Glutamatergic neuron (in vitro differentiated cells): ENCODE data around the gene FKBP9. TPM values are rescaled to one million over a fixed set of nuclear protein-coding genes. Genes with fewer than 3 reads are reported as not detected.
A peak's percentile ranks its signal among the peaks of the same experiment; 100 is the strongest.

ENCODE experiments used
- DNase-seq: peaks from one replicate; pipeline ENCODE4 v3.0.0; 2022
- H3K27ac Mint-ChIP-seq: one replicate; pipeline ENCODE4 v1.8.0; 2020; ENCODE audit warnings: mild to moderate bottlenecking, mixed read lengths, inconsistent platforms; ENCODE audit not compliant: unreplicated experiment
- H3K27me3 Mint-ChIP-seq: one replicate; pipeline ENCODE4 v1.8.0; 2020; ENCODE audit warnings: mild to moderate bottlenecking, moderate library complexity, mixed read lengths, inconsistent platforms; ENCODE audit not compliant: unreplicated experiment
- H3K36me3 Mint-ChIP-seq: one replicate; pipeline ENCODE4 v1.8.0; 2020; ENCODE audit warnings: mild to moderate bottlenecking, mixed read lengths, inconsistent platforms; ENCODE audit not compliant: unreplicated experiment
- H3K4me1 Mint-ChIP-seq: one replicate; pipeline ENCODE4 v1.8.0; 2020; ENCODE audit warnings: mild to moderate bottlenecking, low read depth, mixed read lengths, inconsistent platforms; ENCODE audit not compliant: unreplicated experiment
- H3K4me3 Mint-ChIP-seq: one replicate; pipeline ENCODE4 v1.8.0; 2020; ENCODE audit warnings: mild to moderate bottlenecking, mixed read lengths, inconsistent platforms; ENCODE audit not compliant: unreplicated experiment
- H3K9me3 Mint-ChIP-seq: one replicate; pipeline ENCODE4 v1.8.0; 2020; ENCODE audit warnings: mild to moderate bottlenecking, moderate library complexity, mixed read lengths, inconsistent platforms; ENCODE audit not compliant: unreplicated experiment
- CTCF ChIP-seq: fragments of 200-600 bp; sonication (generic); IDR thresholded peaks from one replicate; pipeline ENCODE4 v1.5.0; 2021; ENCODE audit not compliant: partially characterized antibody, unreplicated experiment
- total RNA-seq: library from RNA; stranded (reverse); fragmentation: NEBNext Ultra II Directional; extraction: Animal tissue kit (Norgen Biotek cat#: 25700); gene quantifications from one replicate; pipeline ENCODE4 v1.2.1, GENCODE V29; 2021; ENCODE audit not compliant: unreplicated experiment

The FKBP9 gene
- total RNA-seq, 1 donor from 2014 or later, result 90.7 TPM

- H3K27me3 Mint-ChIP-seq, result no peaks in the 10 kb centered on the region
- DNase-seq, result no peak
- no peaks in the 10 kb centered on the region for H3K4me1 Mint-ChIP-seq
- no peaks in the 10 kb centered on the region for H3K9me3 Mint-ChIP-seq
- no peak overlapping the region for H3K4me3 Mint-ChIP-seq
- no peak overlapping the region for H3K27ac Mint-ChIP-seq
- TF ChIP-seq CTCF, result peak; percentile 65
- H3K36me3 Mint-ChIP-seq, result no peaks in the 10 kb centered on the region
These were observed 93.5 kb downstream of the FKBP9 start for GRCh38 chr7:33050535-33051318.

- no peaks in the 10 kb centered on the region for H3K9me3 Mint-ChIP-seq
- DNase-seq, result no peak
- no peak overlapping the region for H3K27ac Mint-ChIP-seq
- no peak overlapping the region for H3K4me3 Mint-ChIP-seq
- no peaks in the 10 kb centered on the region for H3K4me1 Mint-ChIP-seq
- H3K27me3 Mint-ChIP-seq, result no peaks in the 10 kb centered on the region
- no peak for TF ChIP-seq CTCF
- no peaks in the 10 kb centered on the region for H3K36me3 Mint-ChIP-seq
These were observed 96.5 kb downstream of the FKBP9 start for GRCh38 chr7:33053721-33054120.

DNA sequence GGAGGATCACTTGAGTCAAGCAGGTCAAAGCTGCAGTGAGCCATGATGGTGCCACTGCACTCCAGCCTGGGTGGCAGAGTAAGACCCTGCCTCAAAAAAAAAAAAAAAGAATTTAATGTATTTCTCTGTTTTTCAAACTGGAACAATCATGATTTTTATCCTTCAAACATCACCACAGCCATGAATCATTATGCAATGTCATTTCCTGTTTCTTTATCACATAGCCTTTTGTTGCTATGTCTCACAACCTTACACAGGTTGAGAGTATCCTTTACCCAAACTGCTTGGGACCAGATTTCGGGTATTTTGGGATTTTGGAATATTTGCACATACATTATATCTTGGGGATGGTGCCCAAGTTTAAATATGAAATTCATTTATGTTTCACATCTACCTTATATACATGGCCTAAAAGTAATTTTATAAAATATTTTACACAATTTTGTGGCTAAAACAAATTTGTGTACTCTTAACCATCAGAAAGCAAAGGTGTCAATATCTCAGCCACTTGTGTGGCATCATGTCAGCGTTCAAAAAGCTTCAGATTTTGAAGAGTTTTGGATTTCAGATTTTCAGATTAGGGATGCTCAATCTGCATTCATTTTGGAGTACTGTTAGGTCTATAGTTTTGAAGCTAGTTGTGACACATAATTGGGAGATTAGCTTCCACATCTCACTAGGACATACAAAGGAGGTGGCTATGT, 97.2 kb downstream of the FKBP9 start:
- Mint-ChIP-seq H3K27me3 (no peaks in the 10 kb centered on the region), H3K4me3 (no peak overlapping the region), H3K9me3 (no peaks in the 10 kb centered on the region), H3K4me1 (no peaks in the 10 kb centered on the region), H3K36me3 (no peaks in the 10 kb centered on the region), H3K27ac (no peak overlapping the region)
- no peak for TF ChIP-seq CTCF
- no peak for DNase-seq

GRCh38 chr7:33055158-33055557, 97.9 kb downstream of the FKBP9 start:
- no peaks in the 10 kb centered on the region for H3K36me3 Mint-ChIP-seq

More at GRCh38 chr7:33055158-33055557, 97.9 kb downstream of the FKBP9 start:
- Mint-ChIP-seq H3K4me1 (no peaks in the 10 kb centered on the region), H3K27me3 (no peaks in the 10 kb centered on the region), H3K27ac (no peak overlapping the region), H3K4me3 (no peak overlapping the region), H3K9me3 (no peaks in the 10 kb centered on the region)
- DNase-seq, result no peak
- no peak for TF ChIP-seq CTCF

Other genes starting within 250 kb of the FKBP9 start
- gene KBTBD2, start 65.7 kb upstream of the FKBP9 start, total RNA-seq, result 41.3 TPM
- gene NT5C3A, start 105.3 kb downstream of the FKBP9 start, total RNA-seq, result 35.9 TPM
- gene RP9, start 152.0 kb downstream of the FKBP9 start, total RNA-seq, result 26.4 TPM
- 21.1 TPM for gene BBS9, start 172.1 kb downstream of the FKBP9 start, total RNA-seq